Stimulated activated CD4-positive, alpha-beta T cell treated with anti-CD3 and anti-CD28 coated beads, Interleukin-1b, Interleukin-23, amount 100 ng/mL, for 1 hour (primary cell): ENCODE data around the gene CDS2.

Source experiments
- DNase-seq, 2 donors: peaks; one replicate each; pipeline ENCODE4 v3.0.0-alpha.2; 2020; ENCODE audit warnings: low read depth in 2 of 2

Gene CDS2

GRCh38 chr20:5211803-5212714, 85.3 kb downstream of the CDS2 start:
- DNase-seq: no peak

- no peak for DNase-seq
These were observed 86.2 kb downstream of the CDS2 start for GRCh38 chr20:5212907-5213487.

- DNase-seq: no peak
These were observed 88.0 kb downstream of the CDS2 start for GRCh38 chr20:5214826-5215225.

- DNase-seq: no peak
These were observed 89.0 kb downstream of the CDS2 start for GRCh38 chr20:5215672-5216304.

GRCh38 chr20:5216663-5217062, 89.9 kb downstream of the CDS2 start:
- no peak for DNase-seq

GRCh38 chr20:5217616-5218015, 90.8 kb downstream of the CDS2 start:
- no peak for DNase-seq

GRCh38 chr20:5220321-5221060, 93.7 kb downstream of the CDS2 start:
- DNase-seq: no peak

GRCh38 chr20:5221061-5221430, 94.2 kb downstream of the CDS2 start:
- DNase-seq: no peak

GRCh38 chr20:5222919-5223634, 96.3 kb downstream of the CDS2 start:
- peak in 1 of 2 donors; percentile 17 for DNase-seq

GRCh38 chr20:5230544-5230943, 103.7 kb downstream of the CDS2 start:
- no peak for DNase-seq

- DNase-seq: no peak
These were observed 107.3 kb downstream of the CDS2 start for GRCh38 chr20:5234158-5234557.

GRCh38 chr20:5234978-5235377, 108.2 kb downstream of the CDS2 start:
- no peak for DNase-seq
